ENCODE data around the gene CASP10.
"Not testable (repeated sequence)": the region's sequence is repeated elsewhere in the genome, so short reads cannot be mapped to it uniquely, and the experiment has no call there.

CASP10 gene

DNA sequence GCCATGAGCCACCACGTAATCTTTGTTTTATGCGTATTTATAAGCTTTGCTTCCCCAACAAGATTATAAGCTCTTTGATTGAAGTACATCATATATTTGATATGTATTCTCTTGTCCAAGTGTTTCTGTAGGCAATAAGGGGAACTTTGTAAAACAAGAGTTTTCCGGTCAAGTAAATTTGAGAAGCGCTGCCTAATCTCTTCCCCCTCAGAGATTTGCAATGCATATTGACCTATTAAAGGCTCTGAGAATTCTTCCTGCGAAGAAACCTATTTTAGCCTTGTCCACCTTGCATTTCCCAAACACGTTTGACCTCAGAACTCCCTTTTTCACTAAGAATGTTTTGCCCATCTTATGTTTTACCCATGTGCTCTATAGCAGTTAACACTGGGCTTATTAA, 26.9 kb upstream of the CASP10 start:
- DNase-seq, result no peak

DNA sequence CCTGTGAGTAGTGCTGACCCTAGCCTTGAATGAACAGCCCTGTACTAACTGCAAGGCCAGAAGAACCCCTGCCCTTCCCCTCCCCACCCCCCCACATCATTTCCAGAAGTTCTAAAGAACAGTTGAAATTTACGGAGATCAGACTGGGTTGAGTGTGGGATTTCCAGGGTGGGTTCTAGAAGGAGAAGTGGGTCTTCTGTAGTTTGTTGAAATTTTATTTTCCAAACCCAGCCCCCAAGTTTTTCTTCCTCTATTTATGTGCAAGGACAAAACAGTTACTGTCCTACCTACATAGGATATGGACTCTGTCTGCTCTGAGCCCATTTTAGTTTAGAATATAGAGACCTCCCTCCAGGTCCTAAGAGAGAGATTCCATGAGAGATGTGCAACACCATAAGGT, 26.3 kb upstream of the CASP10 start:
- no peak for DNase-seq

DNA sequence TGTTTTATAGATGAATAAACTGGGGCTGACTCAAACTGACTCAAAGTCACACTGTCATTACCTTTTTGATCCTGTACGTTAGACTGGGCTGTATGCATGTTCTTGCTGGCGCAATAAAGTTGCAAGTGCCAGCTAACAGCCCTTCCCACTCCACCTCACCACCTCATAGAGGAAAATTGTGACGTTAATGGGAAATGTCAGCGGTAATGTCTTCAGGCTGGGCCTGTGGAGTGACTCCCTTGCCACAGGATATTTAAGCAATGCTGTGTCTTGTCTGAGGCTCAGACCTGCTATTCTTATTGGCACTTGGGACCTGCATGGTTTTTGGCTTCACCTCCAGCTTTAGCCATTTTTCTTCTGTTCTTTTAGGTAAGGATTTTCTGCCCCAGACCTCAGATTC, 25.2 kb upstream of the CASP10 start:
- no peak for DNase-seq

DNA sequence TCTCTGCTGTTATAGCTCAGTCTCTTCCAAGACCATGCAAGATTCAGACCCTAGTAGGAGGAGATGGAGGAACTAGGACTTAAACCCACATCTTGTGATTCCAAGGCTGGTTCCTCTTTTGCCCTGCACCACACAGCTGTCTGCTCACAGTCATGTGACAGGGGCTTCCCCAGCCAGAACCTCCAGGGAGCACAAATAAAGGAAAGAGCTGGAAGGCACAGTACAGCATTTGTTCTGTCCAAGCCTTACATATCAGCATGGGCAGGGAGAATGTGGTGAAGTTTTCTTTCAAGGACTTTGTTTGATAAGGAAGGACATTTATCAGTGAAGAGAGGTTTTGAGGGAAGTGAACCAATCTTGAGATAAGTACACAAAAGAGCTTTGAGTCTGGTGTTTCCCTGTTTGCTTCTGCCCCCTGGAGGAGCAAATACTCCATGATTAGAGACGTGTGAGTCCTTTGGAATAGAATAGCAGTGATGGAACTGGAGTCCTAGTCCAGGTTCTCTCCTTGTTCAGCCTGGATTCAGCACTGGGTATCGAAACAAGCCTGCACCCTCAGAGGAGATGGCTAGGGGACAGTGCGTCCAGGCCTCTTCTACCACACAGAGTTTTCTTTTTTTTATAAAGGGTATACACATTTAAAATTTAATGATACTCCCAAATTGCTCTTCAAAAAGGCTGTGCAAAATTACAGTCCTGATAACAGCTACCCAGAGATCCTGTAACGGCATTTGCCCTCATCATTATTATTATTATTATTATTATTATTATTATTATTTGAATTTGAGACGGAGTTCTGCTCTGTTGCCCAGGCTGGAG, 24.6 kb upstream of the CASP10 start:
- DNase-seq, result peak; percentile 71

DNA sequence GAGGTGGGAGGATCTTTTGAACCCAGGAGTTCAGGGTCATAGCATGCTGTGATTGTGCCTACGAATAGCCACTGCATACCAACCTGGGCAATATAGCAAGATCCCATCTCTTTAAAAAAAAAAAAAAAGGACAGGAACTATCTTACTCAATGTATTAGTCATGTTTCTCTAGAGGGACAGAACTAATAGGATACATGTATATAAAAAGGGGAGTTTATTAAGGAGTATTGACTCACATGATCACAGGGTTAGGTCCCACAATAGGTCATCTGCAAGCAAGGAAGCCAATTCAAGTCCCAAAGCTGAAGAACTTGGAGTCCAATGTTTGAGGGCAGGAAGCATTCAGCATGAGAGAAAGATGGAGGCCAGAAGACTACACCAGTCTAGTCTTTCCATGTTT, 18.8 kb upstream of the CASP10 start:
- no peak for DNase-seq

GRCh38 chr2:201167546-201167945, 15.4 kb upstream of the CASP10 start:
- DNase-seq, result no peak

- DNase-seq, result not testable (repeated sequence)
These were observed 14.4 kb upstream of the CASP10 start for GRCh38 chr2:201168496-201168895.

DNA sequence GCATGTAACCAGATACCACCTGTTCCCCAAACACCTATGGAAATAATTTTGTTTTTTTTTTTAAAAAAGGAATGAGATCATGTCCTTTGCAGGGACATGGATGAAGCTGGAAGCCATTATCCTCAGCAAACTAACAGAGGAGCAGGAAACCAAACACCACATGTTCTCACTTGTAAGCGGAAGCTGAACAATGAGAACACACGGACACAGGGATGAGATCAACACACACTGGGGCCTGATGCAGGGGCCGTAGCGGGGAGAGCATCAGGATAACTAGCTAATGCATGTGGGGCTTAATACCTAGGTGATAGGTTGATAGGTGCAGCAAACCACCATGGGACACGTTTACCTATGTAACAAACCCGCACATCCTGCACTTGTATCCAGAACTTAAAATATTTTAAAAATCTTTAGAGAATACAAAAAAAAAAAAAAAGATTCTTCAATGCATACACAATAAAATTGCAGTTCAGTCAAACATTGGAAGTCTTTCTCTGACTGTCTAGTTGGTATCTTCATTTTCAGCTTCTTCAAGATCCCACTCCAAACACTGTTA, 11.6 kb upstream of the CASP10 start:
- DNase-seq, result no peak

GRCh38 chr2:201172279-201172678, 10.7 kb upstream of the CASP10 start:
- DNase-seq, result no peak

DNA sequence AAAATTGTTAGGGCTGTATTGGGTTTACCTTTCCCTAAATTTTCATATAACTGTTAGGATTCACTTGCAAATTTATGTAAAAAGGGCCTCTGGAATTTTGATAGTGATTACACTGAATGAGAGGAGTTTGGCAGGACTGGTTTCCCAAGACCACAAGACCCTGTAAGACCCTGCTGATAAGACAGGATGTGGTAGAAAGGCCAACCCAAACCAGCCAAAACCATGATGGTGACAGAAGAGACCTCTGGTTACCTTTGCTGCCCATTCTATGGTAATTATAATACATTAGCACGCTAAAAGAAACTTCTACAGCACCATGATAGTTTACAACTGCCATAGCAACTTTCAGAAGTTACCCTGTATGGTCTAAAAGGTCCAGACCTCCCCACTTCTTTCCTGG, 8.3 kb upstream of the CASP10 start:
- no peak for DNase-seq

- no peak for DNase-seq
These were observed 6.9 kb upstream of the CASP10 start for GRCh38 chr2:201176081-201176481.

- no peak for DNase-seq
These were observed 2.9 kb upstream of the CASP10 start for GRCh38 chr2:201180010-201180409.

GRCh38 chr2:201183365-201183727, 405 bp downstream of the CASP10 start:
- DNase-seq, result no peak

DNA sequence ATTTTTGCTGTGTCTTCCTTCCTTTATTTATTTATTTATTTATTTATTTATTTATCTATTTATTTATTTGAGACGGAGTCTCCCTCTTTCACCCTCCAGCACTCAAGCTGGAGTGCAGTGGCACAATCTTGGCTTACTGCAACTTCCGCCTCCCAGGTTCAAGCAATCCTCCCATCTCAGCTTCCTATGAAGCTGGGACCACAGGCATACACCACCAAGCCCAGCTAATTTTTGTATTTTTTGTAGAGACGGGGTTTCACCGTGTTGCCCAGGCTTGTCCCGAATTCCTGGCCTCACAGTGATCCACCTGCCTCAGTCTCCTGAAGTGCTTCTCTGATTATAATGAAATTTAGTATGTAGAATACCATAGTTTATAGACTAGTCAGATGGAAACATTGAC, 894 bp downstream of the CASP10 start:
- DNase-seq, result not testable (repeated sequence)

GRCh38 chr2:201184248-201184647, 1.3 kb downstream of the CASP10 start:
- DNase-seq, result not testable (repeated sequence)

- peak; percentile 27 for DNase-seq
These were observed 2.9 kb downstream of the CASP10 start for GRCh38 chr2:201185863-201186262.

DNA sequence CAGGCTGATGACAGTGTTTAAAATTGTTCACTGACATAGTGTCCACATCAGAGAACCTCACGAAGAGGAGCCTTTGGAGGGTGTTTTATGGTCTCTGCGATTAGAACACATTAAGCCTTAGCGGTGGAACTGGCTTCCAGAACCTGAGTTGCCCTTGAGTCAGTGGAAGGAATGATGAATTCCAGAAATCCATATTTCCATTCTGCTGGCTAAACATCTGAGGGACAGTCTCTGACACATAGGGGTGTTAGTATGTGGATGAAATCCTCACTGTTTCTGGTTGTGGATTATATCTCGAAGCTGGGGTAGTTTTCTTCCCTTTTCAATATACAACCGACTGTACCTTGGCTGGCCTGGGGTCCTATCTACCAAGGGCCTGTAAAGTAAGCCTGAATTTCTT, 4.0 kb downstream of the CASP10 start:
- DNase-seq, result no peak

GRCh38 chr2:201188449-201188848, 5.5 kb downstream of the CASP10 start:
- no peak for DNase-seq

GRCh38 chr2:201191132-201191875, 8.4 kb downstream of the CASP10 start:
- peak; percentile 44 for DNase-seq

- no peak for DNase-seq
These were observed 11.2 kb downstream of the CASP10 start for GRCh38 chr2:201194097-201194496.

GRCh38 chr2:201195331-201195730, 12.4 kb downstream of the CASP10 start:
- no peak for DNase-seq

DNA sequence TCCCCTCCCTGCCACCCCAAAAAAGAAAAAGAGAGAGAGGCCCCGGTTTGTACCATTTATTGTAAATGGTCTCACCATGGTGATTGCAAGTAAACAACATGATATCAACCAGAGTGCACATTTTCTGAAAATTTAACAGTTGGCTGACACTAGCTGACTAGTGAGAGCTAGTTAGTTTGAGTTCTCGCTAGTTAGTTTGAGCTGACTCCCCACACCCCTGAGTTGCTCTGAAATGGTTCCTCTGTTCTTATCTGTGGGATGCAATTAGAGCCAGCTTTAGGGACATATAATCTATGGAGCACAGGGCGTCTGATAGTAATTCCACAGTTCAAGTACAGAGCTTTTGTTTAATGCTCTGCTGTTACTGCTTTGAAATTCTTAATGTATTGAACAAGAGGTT, 13.1 kb downstream of the CASP10 start:
- DNase-seq, result no peak

DNA sequence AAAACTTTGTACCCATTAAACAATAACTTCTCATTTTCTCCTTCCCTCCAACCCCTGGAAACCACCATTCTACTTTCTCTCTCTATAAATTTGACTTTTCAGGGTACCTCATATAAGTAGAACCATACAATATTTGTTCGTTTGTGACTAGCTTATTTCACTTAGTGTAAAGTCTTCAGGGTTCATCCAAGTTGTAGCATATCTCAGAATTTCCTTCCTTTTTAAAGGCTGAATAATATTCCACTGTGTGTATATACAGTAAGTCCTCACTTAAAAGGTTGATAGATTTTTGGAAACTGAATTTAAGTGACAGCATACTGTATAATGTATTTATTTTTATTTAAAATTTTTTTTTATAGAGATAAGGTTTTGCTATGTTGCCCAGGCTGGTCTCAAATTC, 13.9 kb downstream of the CASP10 start:
- no peak for DNase-seq

- DNase-seq, result no peak
These were observed 14.8 kb downstream of the CASP10 start for GRCh38 chr2:201197781-201198180.
